HG03103 (cell line): ENCODE results near the gene TRMT44.
A peak's percentile ranks its signal among the peaks of the same experiment; 100 is the strongest.

Source experiments
- ATAC-seq: cut with Tn5 transposase; IDR thresholded peaks from one replicate; pipeline ENCODE4 v1.9.1; 2021; ENCODE audit warnings: low read depth; ENCODE audit not compliant: unreplicated experiment

Gene TRMT44

DNA sequence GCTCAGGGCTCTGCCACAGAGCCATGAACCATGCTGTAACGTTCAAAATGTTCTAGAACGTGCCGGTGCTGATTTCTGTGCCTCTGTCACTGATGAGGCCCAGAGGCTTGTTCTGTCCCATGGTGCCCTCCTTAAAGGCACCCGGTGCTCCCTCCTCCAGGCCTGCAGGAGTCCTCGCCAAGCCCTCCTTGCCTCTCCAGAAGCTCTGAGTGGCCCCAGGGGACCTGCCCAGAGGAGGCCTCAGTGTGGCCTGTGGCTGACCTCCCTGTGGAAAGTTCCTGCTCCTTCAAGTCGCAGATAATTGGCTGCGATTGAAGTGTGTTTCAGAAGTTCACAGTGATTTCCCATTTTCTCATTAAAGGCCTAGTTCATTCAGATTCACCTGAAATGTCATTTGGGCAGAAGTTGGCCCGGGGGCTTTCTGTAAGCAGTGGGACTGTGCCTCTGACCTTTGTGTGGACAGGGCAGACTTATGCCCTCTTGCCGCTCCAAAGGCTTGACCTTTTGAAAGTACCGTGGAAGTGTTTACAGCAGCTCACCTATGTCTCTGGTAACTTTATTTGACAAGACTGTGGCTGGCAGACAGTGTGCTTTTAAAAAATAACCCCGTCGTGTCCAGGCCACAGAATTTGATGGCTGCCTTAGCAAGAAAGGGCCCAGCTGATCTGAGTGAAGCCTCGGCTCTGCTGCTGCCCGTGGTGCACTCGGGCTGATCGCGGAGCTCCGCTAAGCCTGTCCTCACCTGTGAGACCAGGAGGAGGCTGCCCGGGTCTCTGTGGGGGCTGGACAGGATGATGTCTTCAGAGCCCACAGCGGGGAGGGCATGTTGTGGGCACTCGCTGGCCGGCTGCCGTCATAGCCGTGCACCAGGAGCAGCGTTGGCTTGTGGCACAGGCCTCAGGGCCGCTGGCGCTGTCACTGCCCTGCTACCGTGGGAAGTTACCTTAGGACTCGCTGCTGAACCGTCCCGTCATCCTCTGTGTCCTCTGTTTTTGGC, 25.3 kb downstream of the TRMT44 start:
- ATAC-seq = no peak

- no peak for ATAC-seq
Observed at GRCh38 chr4:8467016-8467415, 26.4 kb downstream of the TRMT44 start.

DNA sequence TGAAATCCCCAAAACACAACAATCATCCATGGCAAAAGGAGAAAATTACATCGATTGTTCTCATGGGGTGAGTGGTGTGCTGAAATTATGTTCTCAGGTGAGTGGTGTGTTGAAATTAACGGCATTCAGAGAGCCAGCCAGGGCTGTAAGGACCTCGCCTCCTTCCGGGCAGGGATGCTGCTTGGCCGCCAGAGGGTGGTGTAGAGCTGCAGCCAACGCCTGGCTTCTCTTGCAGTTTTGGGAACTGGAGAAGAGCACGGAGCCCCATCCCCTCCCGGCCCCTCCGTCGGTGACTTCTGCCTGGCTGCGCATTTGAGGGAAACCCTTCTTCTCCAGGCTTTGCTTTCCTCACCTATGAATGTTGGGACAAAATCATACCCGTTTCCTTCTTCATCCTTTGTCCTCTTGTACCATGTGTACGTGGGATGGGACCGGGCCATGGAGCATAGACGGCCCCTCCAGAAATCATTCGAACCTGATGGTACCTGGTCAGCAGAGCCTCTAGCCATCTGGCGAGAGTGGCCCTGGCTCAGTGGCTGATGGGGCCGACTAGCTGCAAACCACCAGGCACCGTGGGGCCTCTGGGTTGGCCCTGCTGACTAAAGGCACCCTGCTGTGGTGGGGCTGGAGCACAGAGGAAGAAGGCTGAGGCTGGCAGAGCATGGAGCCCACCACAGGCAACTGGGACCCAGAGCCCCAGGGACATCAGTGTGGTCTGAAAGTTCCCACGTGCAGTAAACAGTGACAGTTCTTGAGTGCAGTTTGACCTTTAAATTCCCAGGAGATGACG, 28.4 kb downstream of the TRMT44 start:
- peak; percentile 78 for ATAC-seq

DNA sequence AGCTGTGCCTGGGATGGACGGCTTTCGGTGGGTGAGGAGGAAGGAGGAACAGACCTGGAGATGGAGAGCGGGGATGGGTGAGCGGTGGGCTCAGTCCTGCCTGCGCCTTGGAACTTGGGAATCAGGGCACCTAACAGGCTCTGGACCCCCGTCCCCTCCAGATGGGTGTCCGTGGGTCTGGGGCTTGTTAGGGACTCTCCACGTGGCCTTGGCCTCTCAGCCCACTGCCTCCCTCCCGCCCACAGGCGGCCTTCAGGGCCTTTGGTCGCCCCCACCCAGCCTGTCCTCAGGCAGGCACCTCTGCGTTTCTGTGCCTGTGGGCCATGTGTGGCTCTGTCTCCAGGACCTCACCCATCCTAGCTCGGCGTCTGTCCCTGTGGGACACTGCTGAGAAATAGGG, 29.0 kb downstream of the TRMT44 start:
- no peak for ATAC-seq

DNA sequence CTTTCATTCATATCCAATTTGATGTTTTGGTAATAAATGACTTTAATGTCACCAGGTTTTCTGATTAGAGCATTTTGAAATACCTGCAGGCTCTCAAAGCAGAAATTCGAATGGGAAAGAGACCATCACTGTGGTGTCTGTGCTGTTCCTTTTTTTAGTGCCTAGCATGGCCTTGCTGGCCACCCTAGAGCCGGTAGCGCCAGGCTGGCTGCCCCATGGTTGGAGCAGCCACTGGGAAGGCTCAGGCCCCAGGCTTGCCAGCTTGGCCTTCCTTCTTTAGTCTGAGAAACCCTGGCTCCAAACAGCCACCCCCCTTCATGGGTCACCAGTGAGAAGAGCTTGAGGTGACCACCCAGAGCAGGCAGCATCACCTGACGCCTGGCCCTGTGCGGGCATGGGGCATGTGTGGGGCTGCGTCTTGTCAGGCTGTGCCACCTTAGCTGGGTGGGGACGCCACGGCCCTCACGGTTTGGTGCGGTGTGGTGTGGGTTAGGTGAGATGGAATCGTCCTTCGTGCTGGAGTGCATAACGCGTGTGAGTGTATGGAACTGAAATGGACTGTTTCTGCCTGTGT, 30.0 kb downstream of the TRMT44 start:
- ATAC-seq = no peak

DNA sequence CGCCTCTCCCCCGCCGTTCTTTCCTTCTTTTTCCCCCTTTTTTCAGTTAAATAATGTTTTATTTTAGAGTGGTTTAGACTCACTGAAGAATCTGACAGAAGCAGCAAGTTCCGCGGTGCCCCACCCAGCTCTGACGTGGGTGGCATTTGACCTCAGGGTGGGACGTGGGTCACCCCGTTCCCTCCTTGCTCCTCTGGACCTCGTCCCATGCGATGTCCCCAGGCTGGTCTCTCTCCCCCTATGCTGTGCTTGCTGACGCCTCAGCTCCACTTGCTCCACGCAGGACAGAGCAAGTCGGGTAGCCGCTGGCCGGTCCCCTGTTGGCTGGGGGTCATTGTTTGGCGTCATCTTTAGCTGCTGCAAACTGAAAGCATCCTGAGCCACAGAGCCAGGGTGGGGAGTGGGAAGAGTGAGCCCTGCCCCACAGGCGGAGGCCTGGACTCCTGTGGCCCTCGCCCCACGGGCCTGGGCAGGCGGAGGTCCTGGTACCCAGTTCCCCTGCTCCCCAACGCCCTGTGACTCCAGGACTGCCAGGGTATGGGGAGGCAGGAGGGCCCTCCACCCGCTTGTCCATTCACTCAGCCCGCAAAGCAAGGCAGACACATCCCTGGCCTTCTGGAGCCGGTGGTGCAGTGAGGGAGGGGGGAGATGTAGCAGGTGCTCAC, 30.8 kb downstream of the TRMT44 start:
- ATAC-seq = no peak

DNA sequence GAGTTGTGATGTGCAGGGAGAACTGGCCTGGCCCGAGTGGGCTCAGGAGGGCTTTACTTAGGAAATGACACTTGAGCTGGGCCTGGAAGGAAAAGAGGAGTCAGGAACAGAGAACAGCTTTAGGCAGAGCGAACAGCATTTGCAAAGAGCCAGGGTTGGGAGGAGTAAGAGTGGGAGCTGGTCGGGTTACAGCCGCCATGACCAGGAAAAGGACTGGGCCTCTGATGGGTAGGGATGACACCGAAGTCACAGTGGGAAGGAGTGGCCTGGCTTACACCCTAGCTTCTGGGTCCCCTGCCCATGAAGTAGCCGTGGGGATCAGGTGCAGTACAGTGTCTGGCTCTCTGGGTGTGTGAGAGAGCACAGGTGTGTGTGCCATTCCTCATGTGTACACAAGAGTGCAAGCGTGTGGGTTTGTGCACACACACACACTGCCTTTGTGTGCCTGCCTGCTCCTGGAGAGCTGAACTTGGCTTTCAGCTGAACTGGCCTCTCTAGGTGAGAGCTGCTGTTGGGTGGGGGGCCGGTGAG, 31.6 kb downstream of the TRMT44 start:
- ATAC-seq = no peak

- no peak for ATAC-seq
Observed at GRCh38 chr4:8472689-8473197, 32.2 kb downstream of the TRMT44 start.

DNA sequence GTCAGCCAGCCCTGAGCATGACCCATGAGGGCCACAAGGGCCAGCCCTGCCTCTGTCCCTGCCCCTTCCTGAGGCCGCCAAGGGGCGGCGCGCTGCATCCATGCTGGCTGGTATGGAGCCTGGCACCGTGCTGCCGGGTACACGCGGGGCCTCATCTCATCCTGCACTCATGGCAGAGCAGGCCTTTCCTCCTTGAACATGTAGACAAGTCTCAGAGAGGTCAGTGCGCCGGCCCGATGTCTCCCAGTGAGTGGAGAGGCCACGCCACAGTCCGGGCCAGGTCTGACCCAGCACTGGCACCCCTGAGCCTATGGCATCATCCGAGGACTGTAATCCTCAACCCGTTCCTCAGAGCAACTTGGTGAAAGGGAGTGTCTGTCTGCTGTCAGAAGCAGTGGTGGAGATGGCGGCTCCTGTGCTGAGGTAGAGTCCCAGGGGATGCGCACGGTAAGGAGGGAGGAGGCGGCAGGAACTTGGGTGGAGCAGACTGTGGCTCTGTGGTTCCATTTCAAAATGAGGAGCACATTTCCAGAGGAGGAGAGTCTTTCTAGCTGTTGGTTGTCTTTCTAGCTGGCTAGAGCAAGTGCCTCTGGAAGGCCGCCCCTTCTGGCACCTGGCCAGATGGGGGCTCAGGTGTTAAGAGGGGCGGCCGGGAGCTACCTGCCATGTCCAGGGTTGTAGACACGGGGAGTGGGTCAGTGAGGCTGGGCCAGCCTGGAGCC, 32.8 kb downstream of the TRMT44 start:
- ATAC-seq = no peak

DNA sequence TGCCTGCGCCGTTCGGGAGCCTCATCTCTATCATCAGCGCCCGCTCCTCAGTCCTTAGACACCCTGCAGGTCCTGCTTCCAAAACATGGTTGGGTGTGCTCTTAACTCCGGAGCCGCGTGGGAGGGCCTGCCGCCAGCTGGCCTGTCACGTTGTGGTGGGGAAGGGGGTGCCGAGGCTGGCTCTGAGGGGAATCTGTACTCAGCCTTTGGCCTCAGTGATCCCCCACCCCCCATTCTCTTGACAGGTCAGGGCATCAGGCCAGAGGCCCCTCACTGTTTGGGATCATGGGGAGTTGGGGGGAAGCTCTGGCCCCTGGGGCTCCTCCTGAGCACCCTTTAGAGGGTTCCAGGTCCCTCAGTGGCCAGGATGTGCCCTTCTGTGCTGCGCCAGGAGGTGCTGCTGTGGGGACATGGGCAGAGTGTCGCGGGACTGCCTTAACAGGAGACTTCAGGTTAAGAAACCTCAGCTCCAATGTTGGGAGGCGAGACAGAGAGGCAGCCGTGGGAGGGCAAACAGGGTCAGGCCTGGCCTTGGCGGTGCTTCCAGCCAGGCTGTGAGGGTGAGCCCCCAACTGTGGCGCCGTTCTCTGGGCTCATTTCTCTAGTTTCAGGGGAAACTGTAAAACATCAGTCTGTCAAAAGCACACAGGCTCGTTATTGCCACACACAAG, 33.5 kb downstream of the TRMT44 start:
- ATAC-seq = no peak

DNA sequence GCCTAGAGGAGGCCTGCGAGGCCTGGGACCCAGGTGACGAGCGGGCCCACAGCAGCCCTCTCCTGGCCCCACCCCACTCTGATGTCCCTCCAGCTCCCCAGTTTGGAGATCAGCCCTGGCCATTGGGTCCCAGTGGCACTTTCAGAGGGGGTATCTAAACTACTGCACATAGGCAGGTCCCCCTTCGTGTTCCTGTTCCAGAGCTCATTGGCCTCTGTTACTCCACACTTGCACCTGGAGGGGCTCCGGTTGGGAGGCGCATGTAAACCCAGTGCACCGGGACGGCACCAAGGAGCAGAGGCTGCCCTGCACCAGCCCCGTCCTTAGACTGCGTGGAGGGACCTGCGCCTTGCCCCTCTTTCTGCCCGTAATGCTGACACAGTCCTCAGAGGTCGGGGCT, 34.3 kb downstream of the TRMT44 start:
- ATAC-seq = no peak

DNA sequence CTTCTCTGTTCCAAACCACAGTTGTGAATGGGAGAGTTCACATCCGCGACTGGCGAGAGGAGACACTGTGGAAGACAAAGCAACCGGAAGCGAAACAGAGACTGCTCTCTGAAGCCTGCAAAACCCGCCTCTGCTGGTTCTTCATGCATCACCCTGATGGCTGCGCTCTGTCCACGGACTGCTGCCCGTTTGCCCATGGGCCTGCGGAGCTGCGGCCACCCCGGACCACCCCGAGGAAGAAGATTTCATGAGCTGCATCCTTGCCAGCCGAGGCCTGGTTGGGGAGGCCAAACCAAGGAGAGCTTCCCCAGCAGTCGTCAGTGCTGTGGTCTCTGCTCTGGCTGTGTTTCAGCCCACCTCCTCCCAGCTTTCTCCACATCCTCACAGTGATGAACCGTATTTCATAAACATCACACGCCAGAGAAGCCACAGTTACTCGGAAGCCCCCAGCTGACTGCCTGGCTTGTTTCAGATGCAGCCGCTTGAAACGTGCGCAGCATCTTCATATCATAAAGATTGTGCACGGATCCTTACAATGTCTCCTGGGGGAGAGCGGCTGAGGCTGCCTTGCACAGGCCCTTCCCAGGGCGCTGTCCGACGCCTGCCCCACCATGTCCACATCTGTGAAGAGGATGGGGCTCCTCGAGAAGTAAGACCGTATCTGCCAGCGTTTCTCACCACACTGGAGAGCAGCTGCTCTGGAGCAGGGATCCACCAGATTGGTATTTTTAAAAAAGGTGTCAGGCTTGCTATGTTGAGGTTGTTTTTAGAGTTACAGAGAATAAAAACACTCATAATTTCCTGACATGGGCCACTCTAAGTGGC, 35.4 kb downstream of the TRMT44 start:
- no peak for ATAC-seq

DNA sequence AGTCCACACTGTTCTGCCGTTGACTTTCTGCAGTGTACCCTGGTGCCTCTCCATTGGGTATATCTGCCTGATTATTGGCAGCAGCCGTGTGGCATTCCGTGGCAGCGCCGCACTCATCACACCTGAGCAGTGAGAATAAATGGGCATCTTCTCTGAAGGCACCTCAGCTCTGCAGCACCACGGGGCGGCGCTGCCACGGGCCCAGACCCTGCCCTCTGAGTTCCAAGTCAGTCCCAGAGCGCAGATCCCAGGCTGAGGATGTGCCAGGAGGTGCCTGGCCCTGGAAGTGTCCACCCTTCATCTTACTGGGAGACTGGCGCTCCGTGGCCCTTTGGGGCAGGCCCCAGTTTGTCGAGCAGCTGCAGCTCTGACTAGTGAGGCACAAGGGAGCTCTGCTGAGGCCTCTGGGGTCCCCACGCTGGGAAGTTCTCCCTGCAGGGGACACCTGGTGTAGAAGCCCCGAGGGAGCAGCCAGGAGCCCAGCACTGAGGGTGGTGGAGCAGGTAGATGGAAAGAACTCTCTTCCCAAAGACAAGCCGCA, 36.6 kb downstream of the TRMT44 start:
- no peak for ATAC-seq

DNA sequence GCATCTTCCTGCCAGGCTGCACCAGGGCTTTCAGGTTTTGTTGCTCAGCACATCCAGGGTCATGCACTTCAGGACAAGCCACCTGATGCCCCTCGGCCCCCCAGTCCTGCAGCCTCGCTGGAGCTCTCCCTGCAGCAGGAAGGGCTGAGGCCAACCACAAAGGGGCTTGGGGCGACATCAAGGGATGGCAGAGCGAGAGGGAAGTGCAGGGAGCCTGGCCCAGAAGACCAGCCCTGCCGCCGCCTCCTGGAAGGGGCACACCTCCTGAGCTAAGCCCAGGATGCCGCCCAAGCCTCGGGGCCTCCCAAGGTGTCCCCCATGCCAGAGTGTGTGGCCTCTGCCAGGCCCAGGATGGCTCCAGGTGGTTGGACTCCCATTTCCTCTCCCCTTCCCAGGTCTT, 37.1 kb downstream of the TRMT44 start:
- ATAC-seq = no peak

- ATAC-seq = no peak
Observed at GRCh38 chr4:8478371-8478770, 37.8 kb downstream of the TRMT44 start.

- no peak for ATAC-seq
Observed at GRCh38 chr4:8478801-8479744, 38.5 kb downstream of the TRMT44 start.

DNA sequence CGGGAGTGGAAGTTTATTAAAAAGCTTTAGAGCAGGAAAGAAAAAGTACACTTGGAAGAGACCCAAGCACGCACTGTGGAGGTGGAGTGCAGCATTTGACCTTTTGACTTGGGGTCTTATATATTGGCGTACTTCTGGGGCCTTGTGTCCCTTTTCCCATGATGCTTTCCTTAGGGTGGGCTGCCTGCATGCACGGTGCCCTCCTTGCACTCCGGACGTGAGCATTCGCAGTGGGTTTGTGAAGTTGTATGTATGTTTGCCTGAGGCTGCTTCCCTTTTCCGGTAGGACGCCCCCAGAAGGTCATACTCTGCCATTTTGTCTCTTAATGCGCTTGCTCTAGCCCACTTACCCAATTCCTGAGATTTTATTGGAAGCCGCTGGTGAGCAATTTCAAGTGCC, 39.6 kb downstream of the TRMT44 start:
- ATAC-seq = no peak
